Measurements from ENCODE around the gene ACP7.
"Not testable (repeated sequence)": the region's sequence is repeated elsewhere in the genome, so short reads cannot be mapped to it uniquely, and the experiment has no call there.

The ACP7 gene

DNA sequence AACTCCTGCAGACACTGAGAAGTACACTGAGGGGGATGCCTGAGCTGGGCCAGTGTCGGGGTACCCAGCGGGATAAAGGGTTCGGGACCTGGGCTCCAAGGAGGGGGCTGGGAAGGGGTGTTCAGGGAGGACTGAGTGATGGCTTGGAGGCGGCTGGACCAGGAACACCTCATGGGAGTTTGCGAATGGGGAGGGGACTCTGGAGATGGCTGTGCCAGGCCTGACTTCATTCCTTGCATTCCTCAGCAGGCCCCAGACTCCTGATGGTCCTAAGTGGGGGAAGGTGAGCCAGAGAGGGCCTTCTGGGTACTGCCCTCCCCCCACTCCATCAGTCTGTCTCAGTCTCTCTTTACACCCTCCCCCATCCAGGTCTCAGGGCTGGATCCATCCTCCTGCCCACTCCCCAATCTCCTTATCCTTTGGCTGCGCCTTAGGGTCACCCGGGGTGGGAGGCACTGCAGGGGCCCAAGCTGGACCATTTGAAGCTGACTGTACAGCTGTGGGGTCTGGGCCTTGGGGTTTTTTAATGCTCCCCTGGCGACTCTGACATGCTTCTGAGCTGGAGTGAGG lies 55.2 kb downstream of the ACP7 start:
- TF ChIP-seq, protein P1, sequence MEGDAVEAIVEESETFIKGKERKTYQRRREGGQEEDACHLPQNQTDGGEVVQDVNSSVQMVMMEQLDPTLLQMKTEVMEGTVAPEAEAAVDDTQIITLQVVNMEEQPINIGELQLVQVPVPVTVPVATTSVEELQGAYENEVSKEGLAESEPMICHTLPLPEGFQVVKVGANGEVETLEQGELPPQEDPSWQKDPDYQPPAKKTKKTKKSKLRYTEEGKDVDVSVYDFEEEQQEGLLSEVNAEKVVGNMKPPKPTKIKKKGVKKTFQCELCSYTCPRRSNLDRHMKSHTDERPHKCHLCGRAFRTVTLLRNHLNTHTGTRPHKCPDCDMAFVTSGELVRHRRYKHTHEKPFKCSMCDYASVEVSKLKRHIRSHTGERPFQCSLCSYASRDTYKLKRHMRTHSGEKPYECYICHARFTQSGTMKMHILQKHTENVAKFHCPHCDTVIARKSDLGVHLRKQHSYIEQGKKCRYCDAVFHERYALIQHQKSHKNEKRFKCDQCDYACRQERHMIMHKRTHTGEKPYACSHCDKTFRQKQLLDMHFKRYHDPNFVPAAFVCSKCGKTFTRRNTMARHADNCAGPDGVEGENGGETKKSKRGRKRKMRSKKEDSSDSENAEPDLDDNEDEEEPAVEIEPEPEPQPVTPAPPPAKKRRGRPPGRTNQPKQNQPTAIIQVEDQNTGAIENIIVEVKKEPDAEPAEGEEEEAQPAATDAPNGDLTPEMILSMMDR (IDR thresholded peaks at IDR 0.05; ENCODE audit: borderline replicate concordance, insufficient read depth, low read depth, low read length) = no peak
- no peak overlapping the region for H3K4me3 ChIP-seq (ENCODE audit: low read depth, low read length)

DNA sequence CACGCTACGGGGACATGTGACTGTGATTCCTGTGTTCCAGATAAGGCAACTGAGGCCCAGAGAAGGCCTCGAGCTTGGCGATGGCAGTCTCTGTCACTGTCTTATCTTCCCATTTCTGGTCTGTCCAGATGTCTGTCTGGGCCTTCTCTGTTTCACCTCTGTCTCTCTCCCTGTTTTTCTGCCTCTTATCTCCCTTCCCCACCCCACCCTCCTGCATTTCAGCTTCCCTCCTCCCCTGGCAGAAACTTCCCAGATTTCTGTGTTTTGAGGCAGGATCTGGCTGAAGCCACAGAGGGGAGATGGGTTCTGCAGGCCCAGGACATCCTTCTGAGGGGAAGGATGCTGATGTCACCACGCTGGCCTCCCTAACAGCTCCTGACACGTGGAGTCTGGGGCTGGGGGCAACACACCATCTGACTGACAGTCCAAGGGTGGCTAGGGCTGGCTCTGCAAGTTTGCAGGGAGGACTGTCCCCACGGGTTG lies 55.8 kb downstream of the ACP7 start:
- TF ChIP-seq, protein P1 (IDR thresholded peaks at IDR 0.05; ENCODE audit: borderline replicate concordance, insufficient read depth, low read depth, low read length) = no peak
- no peak overlapping the region for H3K4me3 ChIP-seq (ENCODE audit: low read depth, low read length)

DNA sequence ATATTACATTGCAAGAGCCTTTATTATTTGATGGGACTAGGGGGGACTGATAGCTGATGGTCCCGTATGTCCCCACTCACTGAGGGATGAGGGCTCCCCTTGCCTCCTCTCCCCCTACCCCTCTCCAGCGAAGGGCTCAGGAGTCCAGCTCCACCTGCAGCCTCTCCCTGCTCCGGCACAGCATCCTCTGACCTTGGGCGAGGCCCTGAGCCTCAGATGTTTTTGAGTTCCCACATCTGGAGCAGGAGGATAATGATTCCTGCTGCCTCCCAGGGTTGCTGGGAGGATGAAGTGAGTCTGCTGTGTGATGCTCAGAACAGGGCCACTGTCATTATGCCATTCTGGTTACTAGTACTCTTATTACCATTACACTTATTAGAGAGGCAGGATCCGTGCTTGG lies 56.4 kb downstream of the ACP7 start:
- H3K4me3 ChIP-seq (ENCODE audit: low read depth, low read length) = no peak overlapping the region
- TF ChIP-seq, protein P1 (IDR thresholded peaks at IDR 0.05; ENCODE audit: borderline replicate concordance, insufficient read depth, low read depth, low read length) = no peak

DNA sequence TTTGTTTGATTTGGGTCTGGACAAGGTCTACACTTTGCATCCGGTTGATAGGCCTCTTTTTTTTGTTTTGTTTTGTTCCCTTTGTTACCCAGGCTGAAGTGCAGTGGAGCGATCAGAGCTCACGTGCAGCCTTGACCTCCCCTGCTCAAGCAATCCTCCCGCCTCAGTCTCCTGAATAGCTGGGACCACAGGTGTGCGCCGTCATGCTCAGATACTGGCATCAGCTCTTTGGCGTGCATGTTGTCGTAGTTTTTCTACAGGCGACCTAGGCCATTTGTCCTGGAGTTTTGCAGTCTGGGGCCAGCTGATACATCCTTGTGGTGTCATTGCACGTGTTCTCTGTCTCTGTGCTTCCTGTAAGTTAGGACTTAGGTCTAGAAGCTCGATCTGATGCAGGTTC lies 57.8 kb downstream of the ACP7 start:
- TF ChIP-seq, protein P1 (IDR thresholded peaks at IDR 0.05; ENCODE audit: borderline replicate concordance, insufficient read depth, low read depth, low read length) = no peak

DNA sequence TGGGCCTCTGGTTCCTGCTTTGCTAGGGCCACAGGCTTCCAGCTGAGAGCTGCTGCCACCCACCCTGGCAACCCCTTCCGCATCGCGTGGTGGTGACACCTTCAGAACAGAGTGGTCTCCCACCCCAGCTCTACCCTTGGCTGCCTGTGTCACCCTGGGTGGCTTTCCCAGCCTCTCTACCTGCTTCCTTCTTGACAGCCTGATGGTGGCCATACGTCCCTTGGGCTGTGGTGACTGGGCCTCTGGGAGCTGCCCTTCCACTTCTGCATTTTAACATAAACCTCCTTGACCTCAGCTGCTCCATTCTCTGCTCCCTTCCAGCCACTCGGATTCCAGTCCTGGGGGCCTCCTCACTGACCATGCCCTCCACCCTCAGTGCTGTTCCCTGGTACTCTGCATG lies 58.5 kb downstream of the ACP7 start:
- TF ChIP-seq, protein P1 (IDR thresholded peaks at IDR 0.05; ENCODE audit: borderline replicate concordance, insufficient read depth, low read depth, low read length) = no peak
- H3K4me3 ChIP-seq (ENCODE audit: low read depth, low read length) = no peak overlapping the region

More for the DNA sequence above, 57.8 kb downstream of the ACP7 start:
- no peak overlapping the region for H3K4me3 ChIP-seq (ENCODE audit: low read depth, low read length)

GRCh38 chr19:39143757-39144289 lies 59.7 kb downstream of the ACP7 start:
- H3K4me3 ChIP-seq (ENCODE audit: low read depth, low read length) = not testable (repeated sequence)

GRCh38 chr19:39144290-39145071 lies 60.3 kb downstream of the ACP7 start:
- H3K4me3 ChIP-seq (ENCODE audit: low read depth, low read length) = no peak overlapping the region
- TF ChIP-seq, protein P1 (IDR thresholded peaks at IDR 0.05; ENCODE audit: borderline replicate concordance, insufficient read depth, low read depth, low read length) = no peak
